ENCODE results near the gene CXCL5.
"Not testable (repeated sequence)": the region's sequence is repeated elsewhere in the genome, so short reads cannot be mapped to it uniquely, and the experiment has no call there.

Gene CXCL5

GRCh38 chr4:74014332-74014731 lies 15.9 kb upstream of the CXCL5 start:
- no peak for DNase-seq

GRCh38 chr4:74013264-74013663 lies 14.8 kb upstream of the CXCL5 start:
- no peak for DNase-seq

GRCh38 chr4:74012130-74012529 lies 13.7 kb upstream of the CXCL5 start:
- no peak for DNase-seq

GRCh38 chr4:74009307-74009706 lies 10.8 kb upstream of the CXCL5 start:
- DNase-seq = no peak

GRCh38 chr4:74006009-74006476 lies 7.6 kb upstream of the CXCL5 start:
- DNase-seq = no peak

- no peak for DNase-seq
Measured at GRCh38 chr4:74005528-74005927, 7.1 kb upstream of the CXCL5 start.

GRCh38 chr4:74004668-74005067 lies 6.2 kb upstream of the CXCL5 start:
- no peak for DNase-seq

GRCh38 chr4:74000301-74000700 lies 1.8 kb upstream of the CXCL5 start:
- no peak for DNase-seq

- DNase-seq = no peak
Measured at GRCh38 chr4:73992050-73992449, 6.4 kb downstream of the CXCL5 start.

GRCh38 chr4:73991742-73992000 lies 6.8 kb downstream of the CXCL5 start:
- no peak for DNase-seq

- DNase-seq = no peak
Measured at GRCh38 chr4:73990988-73991741, 7.3 kb downstream of the CXCL5 start.

- DNase-seq = no peak
Measured at GRCh38 chr4:73989928-73990327, 8.5 kb downstream of the CXCL5 start.

GRCh38 chr4:73989031-73989430 lies 9.4 kb downstream of the CXCL5 start:
- DNase-seq = no peak

- no peak for DNase-seq
Measured at GRCh38 chr4:73988061-73988460, 10.4 kb downstream of the CXCL5 start, which contains the start of gene PPBP. PPBP (minus strand) TSS chr4:73988190; CDS start chr4:73988103, 87 bp downstream.

GRCh38 chr4:73985528-73985852 lies 13.0 kb downstream of the CXCL5 start:
- no peak for DNase-seq

GRCh38 chr4:73984736-73985527 lies 13.5 kb downstream of the CXCL5 start:
- no peak for DNase-seq

GRCh38 chr4:73981175-73981574 lies 17.3 kb downstream of the CXCL5 start:
- DNase-seq = not testable (repeated sequence)

- no peak for DNase-seq
Measured at GRCh38 chr4:73979407-73979957, 19.0 kb downstream of the CXCL5 start.

- no peak for DNase-seq
Measured at GRCh38 chr4:73978886-73979285, 19.6 kb downstream of the CXCL5 start.

- DNase-seq = no peak
Measured at GRCh38 chr4:73976716-73977115, 21.8 kb downstream of the CXCL5 start.

- DNase-seq = no peak
Measured at GRCh38 chr4:73976217-73976616, 22.3 kb downstream of the CXCL5 start.

- no peak for DNase-seq
Measured at GRCh38 chr4:73974352-73974751, 24.1 kb downstream of the CXCL5 start.

- no peak for DNase-seq
Measured at GRCh38 chr4:73970945-73971344, 27.5 kb downstream of the CXCL5 start.

- DNase-seq = no peak
Measured at GRCh38 chr4:73970011-73970410, 28.5 kb downstream of the CXCL5 start.

All from CD4-positive, alpha-beta T cell treated with Interleukin-4 for 4 hours (primary cell).